AG04450 (cell line): ENCODE measurements around the gene HNRNPA1. TPM values are rescaled to one million over a fixed set of nuclear protein-coding genes. Genes with fewer than 3 reads are reported as not detected.
"Not testable (repeated sequence)": the region's sequence is repeated elsewhere in the genome, so short reads cannot be mapped to it uniquely, and the experiment has no call there.

Experiments
- CTCF ChIA-PET: fragments of 300-600, 350-600 bp; formaldehyde crosslinking; extraction: SDS; loops from one replicate; lab custom pipeline; 2022; ENCODE audit warnings: antibody characterized with exemption, inconsistent platforms; lab: Charles Lee
- POLR2A ChIA-PET: fragments of 350-600 bp; formaldehyde crosslinking; extraction: SDS; loops from one replicate; lab custom pipeline; 2021; ENCODE audit warnings: antibody characterized with exemption, inconsistent platforms; lab: Yijun Ruan, JAX
- DNase-seq: peaks from one replicate; pipeline ENCODE4 v3.0.0-alpha.2; 2011; ENCODE audit warnings: low read depth, low spot score
- H3K27ac ChIP-seq: one replicate; pipeline ENCODE4 v1.5.1; 2012; ENCODE audit warnings: low read depth, low read length, control low read depth
- H3K27me3 ChIP-seq: one replicate; pipeline ENCODE4 v1.6.0; 2012; ENCODE audit warnings: low read length; ENCODE audit not compliant: control insufficient read depth, insufficient read depth
- H3K4me3 ChIP-seq: 2 replicates; pipeline ENCODE4 v1.5.1; 2011; ENCODE audit warnings: mild to moderate bottlenecking, low read depth, low read length, control low read depth
- H3K9me3 ChIP-seq: 2 replicates; pipeline ENCODE4 v1.5.1; 2012; ENCODE audit warnings: low read length; ENCODE audit not compliant: control insufficient read depth, insufficient read depth
- CTCF ChIP-seq: IDR thresholded peaks from 2 replicates; pipeline ENCODE4 v1.5.1; 2011; ENCODE audit warnings: low read depth, low read length, control low read depth, inconsistent platforms
- polyA plus RNA-seq: library from polyadenylated mRNA; depleted of rRNA; stranded (reverse); fragments of >200 nt; gene quantifications from 2 replicates; pipeline ENCODE4 v1.2.3, GENCODE V29; 2011

HNRNPA1 gene
- polyA plus RNA-seq, 1 experiment = 845 TPM

GRCh38 chr12:54304187-54304810 is 23.8 kb downstream of the HNRNPA1 start:
- Histone ChIP-seq H3K4me3 (no peak overlapping the region), H3K27ac (no peak overlapping the region), H3K9me3 (no peaks in the 10 kb centered on the region; the same call in 1 of the 2 replicates), H3K27me3 (peaks cover 30% of the 10 kb centered on the region)
- POLR2A ChIA-PET = interaction anchor here (1.1 kb wide), 1 partner anchor 24 kb away, joined by 3 read pairs; the partner anchor contains the start of genes CBX5 and HNRNPA1
- CTCF ChIA-PET = interaction anchor here (0.5 kb wide), 1 partner anchor 21 kb away, joined by 5 read pairs; the partner anchor contains the start of gene COPZ1
- no peak for TF ChIP-seq CTCF
- DNase-seq = no peak

GRCh38 chr12:54306925-54307741 is 26.6 kb downstream of the HNRNPA1 start:
- Histone ChIP-seq H3K27me3 (peaks cover 21% of the 10 kb centered on the region), H3K9me3 (no peaks in the 10 kb centered on the region), H3K4me3 (no peak overlapping the region), H3K27ac (no peak overlapping the region)
- no peak for DNase-seq
- CTCF ChIA-PET = interaction anchor here (0.5 to 2.2 kb wide), 7 partner anchors 13 to 93 kb away, joined by 3 to 21 read pairs (median 6); partner anchors contain the start of gene COPZ1
- POLR2A ChIA-PET = interaction anchor here (0.6 kb wide), 1 partner anchor 19 kb away, joined by 3 read pairs; no protein-coding TSS in a partner anchor
- no peak for TF ChIP-seq CTCF

- Histone ChIP-seq H3K4me3 (no peak overlapping the region), H3K9me3 (no peaks in the 10 kb centered on the region), H3K27ac (no peak overlapping the region), H3K27me3 (peaks cover 9% of the 10 kb centered on the region)
- DNase-seq = no peak
- CTCF ChIA-PET = interaction anchor here (0.7 to 5.2 kb wide), 5 partner anchors 13 to 121 kb away, joined by 3 to 50 read pairs (median 5); partner anchors contain the start of gene COPZ1
- POLR2A ChIA-PET = no interaction called here
- TF ChIP-seq CTCF = no peak
These were observed 30.5 kb downstream of the HNRNPA1 start for GRCh38 chr12:54311051-54311450.

- H3K27me3 ChIP-seq, H3K27ac ChIP-seq, POLR2A ChIA-PET, H3K9me3 ChIP-seq, H3K4me3 ChIP-seq, DNase-seq: not testable (repeated sequence)
- CTCF ChIA-PET = interaction anchor here (5.2 kb wide), 1 partner anchor 12 kb away, joined by 50 read pairs; the partner anchor contains the start of gene COPZ1
These were observed 31.8 kb downstream of the HNRNPA1 start for GRCh38 chr12:54312309-54312708.

GRCh38 chr12:54321363-54321762 is 40.8 kb downstream of the HNRNPA1 start:
- DNase-seq = no peak
- POLR2A ChIA-PET = interaction anchor here (0.7 kb wide), 1 partner anchor 45 kb away, joined by 3 read pairs; no protein-coding TSS in a partner anchor
- no peaks in the 10 kb centered on the region for H3K27me3 ChIP-seq

More at GRCh38 chr12:54321363-54321762, 40.8 kb downstream of the HNRNPA1 start:
- TF ChIP-seq CTCF = no peak
- no peak overlapping the region for H3K27ac ChIP-seq
- CTCF ChIA-PET = interaction anchor here (1.0 to 1.6 kb wide), 3 partner anchors 14 to 70 kb away, joined by 3 to 5 read pairs (median 3); no protein-coding TSS in a partner anchor
- H3K4me3 ChIP-seq = no peak overlapping the region
- H3K9me3 ChIP-seq = no peaks in the 10 kb centered on the region; the same call in 1 of the 2 replicates
